HFFc6 (cell line): ENCODE measurements around the gene BCAP31. TPM values are rescaled to one million over a fixed set of nuclear protein-coding genes. Genes with fewer than 3 reads are reported as not detected.

Source experiments
- DNase-seq: peaks from one replicate; pipeline ENCODE4 v3.0.0-alpha.2; 2018
- H3K27ac Mint-ChIP-seq: 2 replicates; pipeline ENCODE4 v1.8.0; 2020; ENCODE audit warnings: mild to moderate bottlenecking, mixed read lengths
- H3K27me3 Mint-ChIP-seq: 2 replicates; pipeline ENCODE4 v1.8.0; 2021; ENCODE audit warnings: mild to moderate bottlenecking, moderate library complexity, mixed read lengths; ENCODE audit not compliant: insufficient read depth
- H3K36me3 Mint-ChIP-seq: 2 replicates; pipeline ENCODE4 v1.8.0; 2021; ENCODE audit warnings: low read depth, mixed read lengths
- H3K4me1 Mint-ChIP-seq: 2 replicates; pipeline ENCODE4 v1.8.0; 2020; ENCODE audit warnings: low read depth, mixed read lengths
- H3K4me3 Mint-ChIP-seq: 2 replicates; pipeline ENCODE4 v1.8.0; 2020; ENCODE audit warnings: mild to moderate bottlenecking, moderate library complexity, mixed read lengths
- H3K9me3 Mint-ChIP-seq: 2 replicates; pipeline ENCODE4 v1.8.0; 2020; ENCODE audit warnings: mild to moderate bottlenecking, mixed read lengths
- CTCF ChIP-seq: fragments of 200-600 bp; sonication (generic); IDR thresholded peaks from 2 replicates; pipeline ENCODE4 v1.5.0; 2021; ENCODE audit warnings: antibody characterized with exemption, mild to moderate bottlenecking
- total RNA-seq, 6 experiments: library from RNA; stranded (reverse); fragmentation: NEBNext Ultra II Directional; extraction: Animal tissue kit (Norgen Biotek cat#: 25700); gene quantifications; 2 replicates in 1 of 6; 3 replicates in 5 of 6; pipeline ENCODE4 v1.2.3, GENCODE V29; 2021

The BCAP31 gene
- total RNA-seq, 6 experiments from 2014 or later: 203 to 295 (median 218) TPM

- Mint-ChIP-seq H3K4me3 (no peak overlapping the region), H3K4me1 (no peaks in the 10 kb centered on the region), H3K36me3 (no peaks in the 10 kb centered on the region), H3K9me3 (no peaks in the 10 kb centered on the region), H3K27ac (no peak overlapping the region), H3K27me3 (peaks cover 4% of the 10 kb centered on the region; the same call in 1 of the 2 replicates)
- no peak for TF ChIP-seq CTCF
- no peak for DNase-seq
Measured at GRCh38 chrX:153690466-153690865, 33.7 kb downstream of the BCAP31 start.

- peak; percentile 12; the same call in 1 of the 2 replicates for TF ChIP-seq CTCF
- DNase-seq: no peak
- no peaks in the 10 kb centered on the region for H3K9me3 Mint-ChIP-seq
- H3K36me3 Mint-ChIP-seq: no peaks in the 10 kb centered on the region
- H3K4me3 Mint-ChIP-seq: no peak overlapping the region
- peaks cover 4% of the 10 kb centered on the region; the same call in 1 of the 2 replicates for H3K27me3 Mint-ChIP-seq
- no peaks in the 10 kb centered on the region for H3K4me1 Mint-ChIP-seq
- H3K27ac Mint-ChIP-seq: no peak overlapping the region
Measured at GRCh38 chrX:153689654-153690465, 34.3 kb downstream of the BCAP31 start.

- no peaks in the 10 kb centered on the region for H3K9me3 Mint-ChIP-seq
- H3K27me3 Mint-ChIP-seq: peaks cover 4% of the 10 kb centered on the region; the same call in 1 of the 2 replicates
- H3K4me1 Mint-ChIP-seq: no peaks in the 10 kb centered on the region
- peak; percentile 2 for DNase-seq
- no peak overlapping the region for H3K4me3 Mint-ChIP-seq
- TF ChIP-seq CTCF: no peak
- H3K27ac Mint-ChIP-seq: no peak overlapping the region
- no peaks in the 10 kb centered on the region for H3K36me3 Mint-ChIP-seq
Measured at GRCh38 chrX:153688911-153689590, 35.1 kb downstream of the BCAP31 start.

- H3K4me3 Mint-ChIP-seq: no peak overlapping the region
- H3K27ac Mint-ChIP-seq: no peak overlapping the region
- no peak for TF ChIP-seq CTCF
- no peak for DNase-seq
- 0 out of 2 replicates have a peak, but pooled peaks cover 3% of the 10 kb centered on the region for H3K9me3 Mint-ChIP-seq
- no peaks in the 10 kb centered on the region for H3K36me3 Mint-ChIP-seq
- no peaks in the 10 kb centered on the region for H3K4me1 Mint-ChIP-seq
- peaks cover 4% of the 10 kb centered on the region; the same call in 1 of the 2 replicates for H3K27me3 Mint-ChIP-seq
Measured at GRCh38 chrX:153688506-153688905, 35.7 kb downstream of the BCAP31 start.

GRCh38 chrX:153688071-153688470 is 36.1 kb downstream of the BCAP31 start:
- H3K27ac Mint-ChIP-seq: no peak overlapping the region
- H3K27me3 Mint-ChIP-seq: peaks cover 4% of the 10 kb centered on the region; the same call in 1 of the 2 replicates
- no peaks in the 10 kb centered on the region for H3K36me3 Mint-ChIP-seq
- no peak for TF ChIP-seq CTCF
- 0 out of 2 replicates have a peak, but pooled peaks cover 4% of the 10 kb centered on the region for H3K9me3 Mint-ChIP-seq
- DNase-seq: no peak
- H3K4me1 Mint-ChIP-seq: no peaks in the 10 kb centered on the region
- H3K4me3 Mint-ChIP-seq: no peak overlapping the region
